Right lobe of liver (tissue), 4 donors: ENCODE results near the gene RSBN1L.
A peak's percentile ranks its signal among the peaks of the same experiment; 100 is the strongest.

ENCODE experiments used
- CTCF ChIP-seq, 4 donors: fragments of 200-600 bp in 3 of 4; fragments of 450-650 bp in 1 of 4; IDR thresholded peaks; one replicate each; pipeline versions ENCODE4 v1.5.1 to v1.8.0; 2016 to 2022; ENCODE audit warnings: antibody characterized with exemption in 4 of 4, mild to moderate bottlenecking in 2 of 4
- POLR2A ChIP-seq: fragments of 450-650 bp; IDR thresholded peaks from one replicate; pipeline ENCODE4 v1.6.1; 2017; ENCODE audit warnings: antibody characterized with exemption, mild to moderate bottlenecking
- donor health status: DM: no; HTN: no; CAD: no.
- donor health status: DM: no; HTN: no; CAD: no.
- donor health status: DM: no; HTN: yes; CAD: no.

- peak in 3 of 4 donors; percentile 6 to 15 (median 9) for TF ChIP-seq CTCF (IDR thresholded peaks at IDR 0.05)
- TF ChIP-seq POLR2A: peak; percentile 37
These were observed 630 bp downstream of the RSBN1L start for GRCh38 chr7:77696643-77697534.
